Measurements from ENCODE around the gene CALN1.

- TF ChIP-seq CTCF (IDR thresholded peaks at IDR 0.05; ENCODE audit: low read depth, low read length): no peak
- TF ChIP-seq EZH2phosphoT487 (IDR thresholded peaks at IDR 0.05; ENCODE audit: low read depth): no peak
These were observed 130.8 kb downstream of the CALN1 start for GRCh38 chr7:72281308-72281707.
